OCI-M1 (cell line): Measurements from ENCODE around the gene CDK14.

ENCODE experiments used
- DNase-seq: peaks from one replicate; lab custom pipeline; 2025; lab: John Stamatoyannopoulos, UW

Gene CDK14

DNA sequence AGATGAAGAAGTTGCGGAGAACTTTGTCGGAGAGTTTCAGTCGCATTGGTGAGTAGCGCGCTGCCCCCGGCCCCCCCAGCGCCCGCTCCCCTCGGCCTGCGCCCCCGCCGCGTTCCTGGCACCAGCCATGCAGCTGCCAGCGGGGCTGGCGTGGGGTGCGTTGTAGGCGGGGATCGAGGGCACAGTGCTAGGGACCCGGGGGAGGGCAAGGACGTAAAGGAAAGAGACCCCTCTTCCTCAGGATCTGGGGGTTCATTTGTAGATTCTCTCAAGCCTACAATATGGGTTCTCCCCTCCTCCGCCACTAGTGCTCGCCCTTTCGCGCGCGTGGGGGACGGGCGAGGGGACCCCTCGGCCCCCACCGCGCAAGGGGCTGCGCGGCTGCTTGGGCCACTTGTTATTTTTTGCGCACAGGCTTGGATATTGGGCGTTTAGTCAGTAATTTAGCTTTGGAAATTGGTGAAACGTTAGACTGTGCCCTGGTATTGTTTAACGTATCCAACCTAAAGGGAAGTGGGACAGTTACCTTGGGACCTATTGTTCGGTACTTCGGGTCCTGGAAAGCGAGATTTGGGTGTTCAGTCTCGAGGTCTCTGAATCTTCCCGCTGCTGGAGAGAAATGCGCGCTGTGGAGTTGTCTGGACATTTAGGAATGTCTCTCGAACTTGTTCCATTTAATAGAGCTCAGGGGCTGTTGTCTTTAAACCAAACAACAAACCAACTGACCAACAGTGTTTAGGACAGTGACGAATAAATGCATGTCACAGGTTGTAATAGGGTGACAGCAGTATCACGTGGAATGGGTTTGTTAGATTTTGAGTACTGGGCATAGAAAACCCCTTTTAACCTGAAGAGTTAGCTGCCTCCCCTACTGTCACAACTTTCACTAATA lies 796 bp downstream of the CDK14 start:
- DNase-seq, result no peak

DNA sequence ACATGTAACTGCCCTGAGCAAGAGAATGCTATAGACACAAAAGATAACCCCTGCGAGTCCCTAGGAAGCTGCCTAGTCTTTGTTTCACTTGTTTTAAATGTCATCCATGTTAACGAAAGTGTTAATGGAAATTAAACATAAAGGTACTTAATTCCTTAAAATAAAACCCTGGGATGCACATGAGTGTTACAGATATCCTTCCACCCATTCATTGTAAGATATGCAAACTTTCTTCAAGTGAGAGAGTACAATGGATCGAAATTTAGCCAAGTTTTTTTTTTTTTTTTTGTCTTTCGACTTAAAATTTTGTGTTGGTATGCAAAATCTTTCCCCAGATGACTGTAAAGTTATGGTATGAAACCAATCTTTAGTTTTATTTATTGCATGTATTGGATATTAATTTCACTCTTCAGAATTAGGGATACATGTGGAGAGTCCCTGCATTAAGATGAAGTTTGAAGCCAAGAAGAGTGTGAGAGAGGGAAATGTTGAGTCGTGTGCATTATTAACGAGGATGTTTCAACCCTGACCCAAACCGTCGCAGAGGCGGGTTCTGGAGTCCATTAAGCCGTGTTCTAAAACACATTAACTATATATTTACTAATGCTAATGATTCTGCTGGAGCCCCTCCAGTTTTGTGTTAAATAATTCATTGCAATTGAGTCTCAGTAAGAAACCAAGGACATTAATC lies 1.6 kb downstream of the CDK14 start:
- no peak for DNase-seq

DNA sequence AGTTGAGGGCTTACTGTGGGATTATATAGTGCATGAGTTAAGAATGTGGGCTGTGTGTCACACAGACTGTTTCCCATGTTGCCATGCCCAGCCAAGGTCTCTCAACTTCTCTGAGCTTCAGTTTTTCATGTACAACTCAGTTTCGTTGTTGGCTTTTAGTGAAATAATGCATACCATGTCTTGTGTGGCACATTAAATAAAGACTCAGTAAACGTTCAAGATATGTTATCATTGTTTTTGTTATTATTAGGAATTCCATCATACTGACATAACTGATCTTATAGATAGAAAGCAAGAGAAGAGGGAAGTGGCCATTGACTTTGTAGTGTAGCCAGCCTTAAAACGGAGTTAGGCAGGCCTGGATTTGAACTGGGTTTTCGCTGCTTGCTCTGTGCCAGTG lies 2.9 kb downstream of the CDK14 start:
- no peak for DNase-seq

DNA sequence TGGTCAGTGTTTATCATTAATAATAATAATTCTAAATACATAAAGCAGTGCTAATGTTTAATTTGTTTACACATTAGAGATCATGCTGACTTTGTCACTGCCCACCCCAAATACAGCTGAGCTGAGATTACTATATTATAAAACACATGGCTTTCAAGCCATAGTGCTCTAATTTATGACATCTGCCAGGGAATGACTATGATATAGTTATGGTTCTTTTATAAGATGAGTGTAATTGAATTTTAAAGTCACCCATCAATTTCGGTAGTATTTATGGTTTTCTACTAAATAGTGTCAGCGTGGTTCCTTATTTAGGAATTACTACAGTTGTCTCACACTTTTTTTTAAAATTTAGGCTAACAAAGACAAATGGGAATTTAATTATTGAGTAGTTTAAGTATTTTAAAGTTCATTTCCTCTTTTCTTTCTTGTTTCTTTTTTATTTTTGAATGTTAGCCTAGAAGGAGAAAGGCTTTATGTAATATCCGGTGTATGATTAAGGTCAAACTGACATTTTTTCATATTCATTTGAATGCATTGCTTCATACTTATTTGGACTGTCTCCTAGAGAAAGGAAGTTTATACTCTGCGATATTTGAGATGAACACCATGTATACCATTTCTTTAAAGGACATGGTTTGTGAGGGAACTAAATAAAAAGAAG lies 3.9 kb downstream of the CDK14 start:
- no peak for DNase-seq

DNA sequence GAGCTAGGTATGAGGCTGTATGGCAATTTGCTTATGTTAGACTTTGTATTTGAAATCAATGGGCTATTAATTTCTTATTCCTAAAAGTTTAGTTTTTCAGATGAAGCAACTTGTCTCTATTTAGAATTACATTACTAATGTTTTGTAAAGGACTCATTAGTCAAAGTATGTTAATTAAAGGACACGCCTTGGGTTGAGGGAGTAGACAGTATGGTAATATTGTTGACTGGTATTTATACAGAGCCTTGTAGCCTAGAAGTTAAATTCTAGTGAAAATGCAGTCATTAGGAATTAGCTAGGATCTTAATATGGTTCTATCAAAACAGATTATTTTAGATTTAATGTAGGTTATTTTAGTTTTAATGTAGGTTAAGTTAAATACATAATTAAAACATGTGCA lies 6.2 kb downstream of the CDK14 start:
- DNase-seq, result no peak

DNA sequence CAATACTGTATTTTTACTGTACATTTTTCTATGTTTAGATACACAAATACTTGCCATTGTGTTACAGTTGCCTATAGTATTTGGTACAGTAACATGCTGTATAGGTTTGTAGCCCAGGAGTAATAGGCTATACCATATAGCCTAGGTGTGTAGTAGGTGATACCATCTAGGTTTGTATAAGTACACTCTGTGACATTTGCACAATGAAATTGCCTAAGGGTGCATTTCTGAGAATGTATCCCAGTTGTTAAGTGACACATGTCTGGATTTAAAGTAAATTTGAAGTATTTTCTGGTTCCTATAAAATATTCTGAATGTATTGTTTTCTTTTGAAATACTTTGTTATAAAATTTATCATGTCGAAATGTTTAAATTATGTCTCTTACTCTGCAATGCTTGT lies 7.2 kb downstream of the CDK14 start:
- no peak for DNase-seq

DNA sequence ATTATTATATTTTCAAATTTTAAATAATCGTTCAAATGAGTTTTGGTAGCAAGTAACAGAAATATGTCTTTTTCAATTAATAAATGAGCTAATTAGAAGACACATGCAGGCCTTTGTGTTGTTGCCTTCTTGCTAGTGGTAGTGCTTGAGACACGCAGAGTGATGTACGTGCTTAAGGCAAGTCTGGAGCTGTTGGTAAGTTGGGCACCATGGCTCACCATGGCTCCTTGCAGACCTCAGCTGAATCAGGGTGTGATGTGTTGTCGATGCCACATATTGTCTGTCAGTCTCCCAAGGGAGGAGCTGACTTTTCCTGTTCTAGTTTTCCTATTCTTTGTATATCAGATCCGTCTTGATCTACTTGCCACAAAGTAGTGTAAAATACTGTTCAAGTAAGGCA lies 8.3 kb downstream of the CDK14 start:
- DNase-seq, result no peak

DNA sequence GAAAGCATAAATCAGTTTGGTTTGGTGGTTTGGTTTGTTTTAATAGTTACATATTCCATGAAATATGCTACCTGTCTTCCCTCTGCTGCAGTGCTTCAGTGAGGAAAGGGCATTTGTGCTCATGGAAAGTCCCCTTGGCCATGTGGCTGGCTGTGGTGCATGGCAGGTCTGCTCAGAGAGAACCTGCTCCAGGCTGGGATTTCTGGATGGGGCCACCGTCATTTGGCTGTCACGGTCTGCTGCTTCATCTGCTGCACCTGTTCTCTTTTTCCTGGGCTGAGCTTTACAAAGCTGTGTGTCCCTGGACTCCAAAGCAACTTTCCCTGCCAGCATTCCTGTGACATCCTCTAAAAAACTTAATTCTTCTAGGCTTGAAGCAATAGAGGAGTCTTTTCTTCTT lies 8.9 kb downstream of the CDK14 start:
- no peak for DNase-seq

DNA sequence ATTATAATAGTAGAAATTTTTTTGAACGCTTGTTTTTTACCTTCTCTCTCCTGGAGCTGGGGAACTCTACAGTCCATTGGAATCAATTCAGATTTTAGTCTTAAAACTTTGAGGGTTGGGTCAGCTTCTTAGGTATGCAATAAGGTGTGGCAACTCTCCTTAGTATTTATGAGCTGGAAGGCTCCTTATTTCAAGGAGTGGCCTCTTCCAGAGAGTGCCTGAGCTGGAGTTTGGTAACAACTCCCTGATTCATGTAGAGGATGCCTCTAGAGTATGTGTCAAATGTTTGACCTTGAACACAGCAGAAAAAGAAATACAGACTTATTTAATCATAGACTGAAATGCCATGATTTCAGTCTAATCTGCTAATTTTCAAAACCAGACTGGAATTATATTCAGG lies 11.1 kb downstream of the CDK14 start:
- DNase-seq, result no peak

DNA sequence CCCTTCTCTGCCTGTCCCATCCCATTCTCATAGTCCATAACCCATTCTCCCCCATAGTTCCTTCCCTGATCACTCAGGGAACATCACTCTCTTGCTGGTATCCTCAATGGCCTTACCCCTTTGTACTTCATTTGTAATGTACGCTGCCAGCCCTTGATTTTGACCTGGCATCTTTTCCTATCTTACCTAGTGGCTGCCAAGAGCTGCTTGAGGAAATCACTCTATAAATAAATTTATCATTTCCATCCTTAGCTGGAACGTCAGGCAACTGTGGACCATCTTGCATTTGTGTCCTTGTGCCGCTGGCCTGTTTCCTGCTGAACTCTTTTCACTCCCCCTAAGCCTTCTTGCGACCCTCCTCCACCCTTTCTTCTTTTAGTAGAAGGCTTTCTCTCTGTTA lies 14.0 kb downstream of the CDK14 start:
- DNase-seq, result no peak

DNA sequence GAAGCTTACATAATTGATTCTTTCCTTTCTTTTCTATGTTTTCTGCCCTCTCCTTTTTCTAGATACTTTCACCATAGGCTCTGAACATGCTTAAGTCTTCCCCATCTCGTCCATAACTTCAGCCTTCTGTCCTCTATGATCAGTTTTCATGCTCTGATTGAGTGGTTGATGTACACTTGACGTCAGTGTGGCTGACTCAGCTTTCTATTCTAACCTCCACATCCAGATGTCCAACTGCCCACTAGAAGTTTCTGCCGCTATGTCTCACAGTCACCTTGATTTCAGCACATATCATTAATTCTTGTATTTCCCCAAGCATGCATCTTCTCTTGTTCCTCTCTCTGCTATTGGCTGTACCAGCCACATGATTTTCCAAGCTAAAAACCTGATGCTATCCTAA lies 15.0 kb downstream of the CDK14 start:
- no peak for DNase-seq

DNA sequence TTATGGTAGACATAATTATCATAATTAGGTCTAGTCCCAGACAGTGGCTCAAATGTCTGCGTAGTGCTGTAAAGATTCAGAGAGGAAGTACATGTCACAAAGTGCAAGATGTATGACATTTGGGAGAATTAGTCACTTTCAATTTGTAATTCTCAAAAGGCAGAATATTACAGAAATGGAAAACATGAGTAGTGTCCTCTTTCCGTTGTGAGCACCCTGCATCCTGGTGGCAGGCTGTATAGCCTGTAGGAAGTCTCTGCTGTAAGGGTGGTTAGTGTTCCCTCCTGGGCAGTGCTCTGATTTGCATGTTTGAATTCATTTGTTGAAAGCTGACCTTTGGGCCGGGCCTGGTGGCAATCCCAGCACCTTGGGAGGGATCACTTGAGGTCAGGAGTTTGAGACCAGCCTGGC lies 17.0 kb downstream of the CDK14 start:
- peak; percentile 21 for DNase-seq

DNA sequence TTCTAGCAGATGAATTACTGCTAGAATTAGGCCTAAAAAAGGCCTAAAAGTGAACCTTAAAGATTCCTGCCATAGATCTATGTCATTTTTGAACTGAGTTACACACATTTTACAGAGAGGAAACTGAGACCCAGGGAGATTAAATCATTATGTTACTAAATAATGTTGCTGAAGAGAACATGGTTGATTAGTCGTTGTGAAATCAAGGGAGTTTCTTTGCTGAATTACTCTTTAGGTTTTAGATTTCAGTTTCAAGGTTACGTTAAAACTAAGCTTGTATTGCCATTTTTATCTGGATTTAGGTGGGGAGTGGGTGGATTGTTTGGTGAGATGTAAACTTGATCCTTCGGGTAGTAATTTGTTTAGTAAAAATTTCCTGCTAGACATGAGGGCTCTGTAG lies 21.3 kb downstream of the CDK14 start:
- no peak for DNase-seq

DNA sequence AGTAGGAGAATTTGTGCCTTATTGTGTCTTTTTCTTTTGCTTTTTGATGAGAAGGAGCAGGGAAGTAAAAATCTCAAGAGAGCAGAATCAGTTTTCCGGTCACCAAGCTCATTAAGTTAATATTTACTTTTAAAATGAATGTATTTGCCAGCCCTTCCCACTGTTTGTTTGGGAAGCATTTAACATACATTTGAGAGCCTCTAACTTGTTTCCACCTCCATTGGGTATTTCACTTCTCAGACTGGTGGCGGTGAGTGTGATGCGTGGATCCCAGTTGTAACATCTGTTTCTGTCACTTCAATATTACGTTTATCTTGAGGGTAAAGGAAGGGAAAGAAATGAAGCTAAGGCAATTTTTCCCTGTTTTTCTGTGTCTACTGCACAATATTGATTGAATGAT lies 22.8 kb downstream of the CDK14 start:
- DNase-seq, result no peak

DNA sequence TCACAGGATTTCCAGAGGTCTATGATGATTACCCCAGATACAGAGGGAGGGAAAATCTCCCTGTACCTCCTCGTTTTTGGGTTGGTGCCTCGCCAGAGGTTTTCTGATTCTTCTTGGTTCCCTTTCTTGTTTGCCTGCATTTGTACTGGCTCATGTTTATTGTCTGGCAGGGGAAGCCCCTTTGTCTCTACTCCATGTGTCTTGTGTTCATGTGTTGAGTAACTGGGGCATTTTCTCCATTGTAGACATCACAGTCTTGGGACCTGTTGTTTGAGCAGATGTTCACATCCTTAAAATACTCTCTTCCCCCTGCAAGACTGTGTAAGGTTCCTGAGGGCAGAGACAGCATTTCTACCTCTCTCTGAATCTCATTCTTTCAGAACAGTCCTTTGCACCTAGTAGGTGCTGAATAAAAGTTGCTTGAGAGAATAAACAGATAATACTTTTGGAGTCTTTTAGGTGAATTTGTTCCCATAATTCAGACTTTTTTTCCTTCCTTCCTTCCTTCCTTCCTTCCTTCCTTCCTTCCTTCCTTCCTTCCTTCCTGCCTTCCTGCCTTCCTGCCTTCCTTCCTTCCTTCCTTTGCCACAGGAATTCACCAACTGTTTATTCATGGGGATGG lies 25.1 kb downstream of the CDK14 start:
- DNase-seq, result no peak

DNA sequence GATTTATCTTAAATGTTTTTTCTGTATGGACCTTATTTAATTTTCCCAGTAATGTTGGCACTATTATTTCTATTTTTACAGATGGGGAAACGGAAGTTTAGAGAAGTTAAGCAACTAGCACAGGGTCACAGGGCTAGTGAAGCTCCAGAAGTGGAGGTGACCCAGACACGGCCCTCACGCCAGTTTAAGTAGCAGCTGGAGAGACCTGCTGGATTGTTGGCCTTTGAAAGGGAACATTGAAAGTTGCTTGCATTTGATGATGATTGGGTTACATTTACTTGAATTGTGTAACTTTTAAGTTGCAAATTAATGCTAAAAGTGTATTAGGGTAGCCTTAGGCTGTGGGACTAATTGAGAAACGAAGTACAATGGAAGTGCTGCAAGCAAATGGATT lies 25.6 kb downstream of the CDK14 start:
- DNase-seq, result no peak

DNA sequence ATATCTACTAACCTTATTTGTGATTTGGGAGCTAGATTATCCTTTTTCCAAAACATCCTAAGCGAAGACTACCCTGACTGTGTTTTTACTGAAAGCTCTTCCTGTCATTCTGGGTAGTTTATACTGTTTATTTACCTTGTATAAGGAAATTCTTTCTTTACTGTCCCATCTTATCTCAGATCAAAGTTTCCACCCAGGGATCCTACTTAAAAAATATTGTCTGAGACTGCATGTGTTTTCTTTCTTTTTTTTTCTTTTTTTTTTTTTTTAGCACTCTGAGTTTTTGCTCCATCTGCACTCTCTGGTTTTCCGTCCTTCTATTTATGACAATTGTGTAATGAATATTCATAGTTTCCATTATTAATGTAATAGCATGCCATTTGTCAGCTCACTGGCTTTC lies 26.5 kb downstream of the CDK14 start:
- DNase-seq, result no peak

DNA sequence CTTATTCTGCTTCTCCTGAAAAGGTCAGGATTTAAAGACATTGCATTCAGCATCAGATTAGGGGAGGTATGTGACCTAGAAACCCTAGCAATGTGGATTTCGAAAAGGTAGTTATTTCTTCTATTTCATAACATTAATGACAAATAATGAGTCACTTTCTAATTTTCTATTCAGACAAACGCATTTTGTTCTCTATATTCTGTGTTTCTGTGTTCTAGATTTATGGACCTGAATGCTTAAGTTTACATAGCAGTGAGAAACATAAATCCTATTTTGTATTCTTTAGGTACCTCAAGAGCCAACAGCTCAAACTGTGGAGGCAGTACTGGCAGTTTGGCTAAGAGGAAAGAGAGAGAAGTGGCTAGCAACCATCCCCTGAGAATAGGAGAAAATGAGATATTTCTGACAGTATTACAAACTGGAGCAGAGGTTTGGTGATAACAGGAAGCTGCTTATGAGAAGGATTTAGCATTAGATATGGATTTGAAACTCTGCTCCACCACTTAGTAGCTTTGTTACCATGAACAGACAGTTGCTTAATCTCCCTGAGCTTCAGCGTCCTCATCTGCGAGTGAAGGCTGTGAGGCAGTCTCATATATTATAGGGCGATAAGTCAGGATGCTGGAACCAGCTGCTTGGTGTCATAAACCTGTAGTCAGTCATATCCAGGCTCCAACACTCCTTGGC lies 28.2 kb downstream of the CDK14 start:
- no peak for DNase-seq

DNA sequence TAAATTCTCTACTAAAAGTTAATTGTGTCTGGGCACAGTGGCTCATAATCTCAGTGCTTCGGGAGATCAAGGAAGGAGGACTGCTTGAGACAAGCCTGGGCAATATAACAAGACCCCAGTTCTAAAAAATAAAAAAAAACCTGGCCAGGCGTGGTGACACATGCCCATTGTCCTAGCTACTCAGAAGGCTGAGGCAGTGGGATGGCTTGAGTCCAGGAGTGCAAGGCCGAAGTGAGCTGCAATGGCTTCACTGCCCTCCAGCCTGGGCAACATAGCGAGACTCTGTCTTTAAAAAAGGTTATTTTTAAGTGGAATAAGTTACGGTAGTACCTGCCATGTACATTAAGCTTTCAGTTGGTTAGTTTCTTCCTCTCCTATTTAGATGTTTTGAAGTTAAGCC lies 28.9 kb downstream of the CDK14 start:
- DNase-seq, result no peak

DNA sequence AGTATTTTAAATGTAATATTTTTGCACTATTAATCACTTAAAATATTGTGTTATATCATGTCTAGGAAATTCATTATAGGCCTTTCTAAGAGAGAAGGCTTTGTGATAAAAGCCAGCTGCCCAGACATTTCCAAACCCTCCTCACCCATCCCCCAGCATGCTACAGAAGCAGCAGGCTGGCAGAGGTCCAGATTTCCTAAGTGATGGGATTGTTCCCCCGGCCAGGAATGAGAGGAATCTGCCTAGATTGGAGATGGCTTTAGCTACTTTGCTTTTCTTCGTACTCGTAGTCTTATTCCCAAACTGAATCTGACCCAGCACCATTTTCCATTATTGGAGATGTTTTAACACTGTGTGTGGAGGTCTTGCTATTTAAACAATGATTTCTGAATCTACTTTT lies 29.4 kb downstream of the CDK14 start:
- no peak for DNase-seq

DNA sequence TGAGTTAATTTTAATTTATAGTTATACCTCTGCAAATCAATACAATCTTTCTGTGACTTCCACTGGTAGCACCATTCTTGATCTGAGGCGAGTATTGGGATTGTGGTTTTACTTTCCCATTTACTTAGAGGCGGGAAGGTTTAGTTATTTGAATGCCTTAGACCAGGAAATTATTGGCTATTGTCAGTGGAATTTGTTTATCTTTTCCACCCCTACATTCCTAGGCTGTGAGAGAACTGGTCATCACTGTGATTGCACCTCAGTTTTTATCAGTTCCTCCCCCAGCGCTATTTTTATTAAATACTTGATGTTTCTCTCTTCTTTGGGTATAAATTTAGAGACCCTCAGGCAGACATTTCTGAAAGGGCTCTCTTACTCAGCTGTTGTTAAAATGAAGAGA lies 29.9 kb downstream of the CDK14 start:
- DNase-seq, result no peak

DNA sequence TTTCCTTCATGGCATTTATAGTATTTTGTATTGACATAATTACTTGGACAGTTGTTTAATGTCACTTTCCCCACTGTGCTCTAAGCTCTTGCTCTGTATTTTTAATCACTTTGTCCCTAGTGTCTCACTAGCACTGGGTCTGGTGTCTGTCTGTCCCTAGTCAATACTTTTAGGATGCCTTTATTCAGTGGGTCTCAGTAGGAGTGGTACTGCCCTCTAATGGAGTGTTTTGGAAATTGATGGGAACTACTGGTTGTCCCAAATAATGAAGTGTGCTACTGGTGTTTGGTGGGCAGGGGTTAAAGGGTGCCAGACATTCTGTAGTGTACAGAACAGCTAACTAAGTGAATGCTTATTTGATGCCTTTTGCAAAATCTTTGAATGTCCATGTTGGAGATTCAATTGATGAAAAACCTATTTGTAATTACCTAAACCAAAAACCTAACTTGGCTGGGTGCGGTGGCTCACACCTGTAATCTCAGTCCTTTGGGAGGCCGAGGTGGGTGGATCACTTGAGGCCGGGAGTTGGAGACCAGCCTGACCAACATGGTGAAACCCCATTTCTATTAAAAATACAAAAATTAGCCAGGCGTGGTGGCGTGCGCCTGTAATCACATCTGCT lies 33.3 kb downstream of the CDK14 start:
- DNase-seq, result peak; percentile 81
